Bronchial epithelial cell (primary cell): ENCODE data around the gene LYZL1. TPM values are rescaled to one million over a fixed set of nuclear protein-coding genes. Genes with fewer than 3 reads are reported as not detected.

ENCODE experiments used
- DNase-seq: peaks from one replicate; pipeline ENCODE4 v3.0.0-alpha.2; 2010; ENCODE audit warnings: low read depth
- FAIRE-seq: peaks from 2 replicates; lab custom pipeline; 2011; peaks lifted over from hg19 to GRCh38; lab: Jason Lieb, UNC
- H3K27me3 ChIP-seq: 2 replicates; pipeline ENCODE4 v1.5.1; 2011; ENCODE audit warnings: low read length; ENCODE audit not compliant: control insufficient read depth, insufficient read depth
- H3K36me3 ChIP-seq: 2 replicates; pipeline ENCODE4 v1.5.1; 2011; ENCODE audit warnings: low read length; ENCODE audit not compliant: control insufficient read depth, insufficient read depth
- H3K4me3 ChIP-seq: 2 replicates; pipeline ENCODE4 v1.5.1; 2011; ENCODE audit warnings: mild to moderate bottlenecking, low read depth, low read length, control low read depth
- total RNA-seq: library from RNA; depleted of rRNA; stranded (reverse); fragments of >200 nt; gene quantifications from 2 replicates; pipeline ENCODE4 v1.2.1, GENCODE V29; 2014
- TF ChIP-seq, protein P1 (sequence below): IDR thresholded peaks from 2 replicates; pipeline ENCODE4 v1.5.1; 2011; ENCODE audit warnings: mild to moderate bottlenecking, moderate library complexity, low read length, control low read depth, inconsistent platforms; ENCODE audit not compliant: insufficient read depth, severe bottlenecking

Gene LYZL1
- total RNA-seq, 1 donor from 2014 or later: not detected

- TF ChIP-seq, protein P1, sequence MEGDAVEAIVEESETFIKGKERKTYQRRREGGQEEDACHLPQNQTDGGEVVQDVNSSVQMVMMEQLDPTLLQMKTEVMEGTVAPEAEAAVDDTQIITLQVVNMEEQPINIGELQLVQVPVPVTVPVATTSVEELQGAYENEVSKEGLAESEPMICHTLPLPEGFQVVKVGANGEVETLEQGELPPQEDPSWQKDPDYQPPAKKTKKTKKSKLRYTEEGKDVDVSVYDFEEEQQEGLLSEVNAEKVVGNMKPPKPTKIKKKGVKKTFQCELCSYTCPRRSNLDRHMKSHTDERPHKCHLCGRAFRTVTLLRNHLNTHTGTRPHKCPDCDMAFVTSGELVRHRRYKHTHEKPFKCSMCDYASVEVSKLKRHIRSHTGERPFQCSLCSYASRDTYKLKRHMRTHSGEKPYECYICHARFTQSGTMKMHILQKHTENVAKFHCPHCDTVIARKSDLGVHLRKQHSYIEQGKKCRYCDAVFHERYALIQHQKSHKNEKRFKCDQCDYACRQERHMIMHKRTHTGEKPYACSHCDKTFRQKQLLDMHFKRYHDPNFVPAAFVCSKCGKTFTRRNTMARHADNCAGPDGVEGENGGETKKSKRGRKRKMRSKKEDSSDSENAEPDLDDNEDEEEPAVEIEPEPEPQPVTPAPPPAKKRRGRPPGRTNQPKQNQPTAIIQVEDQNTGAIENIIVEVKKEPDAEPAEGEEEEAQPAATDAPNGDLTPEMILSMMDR: no peak
- H3K4me3 ChIP-seq: no peak overlapping the region
- FAIRE-seq (peak; percentile 86), DNase-seq (no peak)
- H3K36me3 ChIP-seq: no peaks in the 10 kb centered on the region
- peaks cover 1% of the 10 kb centered on the region for H3K27me3 ChIP-seq
Measured at GRCh38 chr10:29252811-29253689, 35.8 kb upstream of the LYZL1 start.

- H3K27me3 ChIP-seq: peaks cover 1% of the 10 kb centered on the region
- no peak for FAIRE-seq
Measured at GRCh38 chr10:29253690-29254029, 35.2 kb upstream of the LYZL1 start.

GRCh38 chr10:29254123-29255046, 34.5 kb upstream of the LYZL1 start:
- Histone ChIP-seq H3K27me3 (peaks cover 1% of the 10 kb centered on the region), H3K36me3 (no peaks in the 10 kb centered on the region), H3K4me3 (no peak overlapping the region)
- FAIRE-seq (no peak), DNase-seq (no peak)
- TF ChIP-seq, protein P1: no peak

More at GRCh38 chr10:29253690-29254029, 35.2 kb upstream of the LYZL1 start:
- DNase-seq: no peak
- Histone ChIP-seq H3K36me3 (no peaks in the 10 kb centered on the region), H3K4me3 (no peak overlapping the region)
- TF ChIP-seq, protein P1: no peak

DNA sequence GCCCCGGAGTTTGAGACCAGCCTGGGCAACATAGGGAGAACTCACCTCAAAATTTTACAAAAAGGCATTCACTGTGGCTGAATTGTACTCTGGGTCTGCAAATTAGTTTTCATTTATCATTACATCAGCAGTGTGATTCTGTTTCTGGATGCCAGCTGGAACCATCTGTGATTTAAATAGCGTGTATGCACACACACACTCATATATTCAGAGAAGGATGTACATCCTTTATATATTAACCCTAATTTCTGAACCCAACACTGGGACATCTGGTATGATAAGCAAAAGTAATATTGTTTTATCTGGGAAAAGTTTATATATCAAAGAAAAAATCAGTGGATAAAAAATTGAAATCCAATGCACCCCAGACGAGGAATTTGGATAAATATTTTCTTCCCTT, 33.8 kb upstream of the LYZL1 start:
- FAIRE-seq (no peak), DNase-seq (no peak)
- peaks cover 1% of the 10 kb centered on the region for H3K27me3 ChIP-seq
- TF ChIP-seq, protein P1: no peak
- no peaks in the 10 kb centered on the region for H3K36me3 ChIP-seq
- no peak overlapping the region for H3K4me3 ChIP-seq

DNA sequence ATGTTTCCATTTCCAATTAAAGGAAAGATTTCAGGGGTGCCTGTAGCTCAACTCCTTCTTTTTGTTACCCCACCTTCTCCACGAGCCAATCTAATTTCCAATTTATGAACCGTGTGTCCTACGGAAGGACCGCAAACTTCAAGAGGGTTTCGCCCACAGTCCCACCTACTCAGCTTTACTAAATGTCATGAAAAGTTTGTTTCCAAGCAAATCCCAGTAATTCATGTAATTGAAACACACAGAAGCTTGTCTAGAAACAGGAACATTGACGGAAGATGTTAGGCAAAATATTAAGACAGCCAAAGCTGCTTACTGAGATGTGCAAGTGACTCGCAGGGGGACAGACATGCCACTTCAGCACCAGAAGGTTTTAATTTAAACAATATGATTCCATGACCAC, 32.9 kb upstream of the LYZL1 start:
- TF ChIP-seq, protein P1: no peak
- no peak overlapping the region for H3K4me3 ChIP-seq
- peak; percentile 7 for FAIRE-seq
- H3K27me3 ChIP-seq: peaks cover 1% of the 10 kb centered on the region
- no peak for DNase-seq
- no peaks in the 10 kb centered on the region for H3K36me3 ChIP-seq
